G401 (cell line): ENCODE results near the gene SFT2D2. TPM values are rescaled to one million over a fixed set of nuclear protein-coding genes. Genes with fewer than 3 reads are reported as not detected.

Experiments used
- DNase-seq: peaks from one replicate; pipeline ENCODE4 v3.0.0-alpha.2; 2015; ENCODE audit warnings: low spot score
- in situ Hi-C: cut with HindIII; loops from 2 replicates; pipeline ENCODE4 v1.10.0; 2016; ENCODE audit warnings: low sequenced_read_pairs, mixed read lengths
- total RNA-seq: library from RNA; depleted of rRNA; stranded (reverse); fragments of >200 nt; shearing (Covaris generic); gene quantifications from 2 replicates; pipeline ENCODE4 v1.2.3, GENCODE V29; 2014

Gene SFT2D2
- total RNA-seq, 1 experiment from 2014 or later: 18.4 TPM

- in situ Hi-C loops: no loop called here
These were observed 7.1 kb upstream of the SFT2D2 start for GRCh38 chr1:168218658-168219057.

GRCh38 chr1:168220470-168220871, 5.3 kb upstream of the SFT2D2 start:
- in situ Hi-C loops: no loop called here
- no peak for DNase-seq

More at GRCh38 chr1:168218658-168219057, 7.1 kb upstream of the SFT2D2 start:
- no peak for DNase-seq

DNA sequence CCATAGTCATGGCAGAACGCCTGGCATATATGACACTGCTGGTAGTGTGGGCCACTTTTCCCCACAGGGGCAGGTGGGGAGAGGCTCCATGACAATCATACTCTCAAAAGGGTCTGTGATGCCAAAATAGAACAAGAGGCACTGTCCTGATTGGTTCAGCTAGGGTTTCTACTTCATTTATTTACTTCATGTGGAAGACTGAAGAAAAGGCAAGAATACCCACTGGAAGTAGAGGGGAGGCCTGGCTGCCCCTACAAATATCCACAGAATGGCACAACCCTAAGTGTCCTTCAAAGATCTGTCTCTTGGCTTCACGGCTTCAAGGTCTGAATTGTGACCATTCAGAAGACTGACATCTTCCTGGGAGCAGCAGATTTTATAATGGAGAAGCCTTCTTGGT, 4.5 kb upstream of the SFT2D2 start:
- in situ Hi-C loops: no loop called here
- DNase-seq: no peak

DNA sequence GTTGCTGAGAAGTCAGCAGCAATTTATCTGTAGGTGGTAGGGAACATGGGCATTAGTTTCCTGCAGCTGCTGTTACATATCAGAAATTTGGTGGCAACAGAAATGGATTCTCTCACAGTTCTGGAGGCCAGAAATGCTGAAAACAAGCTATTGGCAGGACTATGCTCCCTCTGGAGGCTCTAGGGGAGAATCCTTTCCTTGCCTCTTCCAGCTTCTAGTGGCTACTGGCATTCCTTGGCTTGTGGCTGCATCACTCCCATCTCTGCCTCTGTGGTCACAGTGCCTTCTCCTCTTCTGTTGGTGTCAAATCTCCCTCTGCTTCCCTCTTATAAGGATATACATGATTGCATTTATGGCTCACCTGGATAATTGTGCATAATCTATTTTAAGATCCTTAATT, 2.5 kb upstream of the SFT2D2 start:
- in situ Hi-C loops: no loop called here
- no peak for DNase-seq

GRCh38 chr1:168223681-168224540, 1.9 kb upstream of the SFT2D2 start:
- DNase-seq: no peak
- in situ Hi-C loops: no loop called here

GRCh38 chr1:168224991-168225390, 813 bp upstream of the SFT2D2 start:
- DNase-seq: no peak
- in situ Hi-C loops: no loop called here

DNA sequence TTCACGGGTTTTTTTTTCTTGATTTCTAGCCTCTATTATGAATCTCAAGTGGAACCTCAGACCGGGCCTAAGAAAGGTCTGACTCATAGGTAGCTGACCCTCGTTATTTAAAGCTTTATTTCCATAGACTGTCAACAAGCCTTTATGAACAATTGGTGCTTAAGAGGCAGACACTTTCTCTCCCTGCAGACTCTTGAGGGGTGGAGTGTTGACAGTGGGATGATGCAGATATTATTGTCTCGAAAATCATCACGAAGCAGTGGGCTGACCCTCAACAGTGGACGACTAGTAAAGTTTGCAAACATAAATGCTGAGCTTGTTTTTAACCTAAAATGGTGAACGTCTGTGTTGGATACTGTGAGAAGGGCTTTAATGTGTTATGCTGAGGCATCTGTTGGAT, 1.8 kb downstream of the SFT2D2 start:
- no peak for DNase-seq
- in situ Hi-C loops: no loop called here

- in situ Hi-C loops: no loop called here
- DNase-seq: no peak
These were observed 4.1 kb downstream of the SFT2D2 start for GRCh38 chr1:168229893-168230292.

GRCh38 chr1:168230709-168231108, 4.9 kb downstream of the SFT2D2 start:
- in situ Hi-C loops: no loop called here
- DNase-seq: no peak

GRCh38 chr1:168234846-168235547, 9.2 kb downstream of the SFT2D2 start:
- in situ Hi-C loops: no loop called here
- DNase-seq: peak; percentile 19

DNA sequence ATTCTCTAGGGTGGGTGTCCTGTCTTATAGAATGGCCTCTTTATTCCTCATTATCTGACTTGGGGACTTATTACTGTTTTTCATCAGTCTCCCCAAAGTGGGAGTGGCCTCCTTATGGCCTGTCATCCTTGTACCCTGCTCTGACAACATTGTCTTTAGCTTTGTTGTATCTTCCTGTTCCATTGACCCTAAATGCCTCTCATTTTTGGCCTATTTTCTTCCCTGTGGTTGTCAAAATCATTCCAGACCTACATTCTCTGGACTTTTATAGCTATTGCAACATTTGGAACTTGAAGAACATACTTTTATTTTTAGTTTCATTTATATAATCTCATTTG, 9.7 kb downstream of the SFT2D2 start:
- DNase-seq: no peak
- in situ Hi-C loops: no loop called here

GRCh38 chr1:168235937-168236336, 10.1 kb downstream of the SFT2D2 start:
- in situ Hi-C loops: no loop called here

DNA sequence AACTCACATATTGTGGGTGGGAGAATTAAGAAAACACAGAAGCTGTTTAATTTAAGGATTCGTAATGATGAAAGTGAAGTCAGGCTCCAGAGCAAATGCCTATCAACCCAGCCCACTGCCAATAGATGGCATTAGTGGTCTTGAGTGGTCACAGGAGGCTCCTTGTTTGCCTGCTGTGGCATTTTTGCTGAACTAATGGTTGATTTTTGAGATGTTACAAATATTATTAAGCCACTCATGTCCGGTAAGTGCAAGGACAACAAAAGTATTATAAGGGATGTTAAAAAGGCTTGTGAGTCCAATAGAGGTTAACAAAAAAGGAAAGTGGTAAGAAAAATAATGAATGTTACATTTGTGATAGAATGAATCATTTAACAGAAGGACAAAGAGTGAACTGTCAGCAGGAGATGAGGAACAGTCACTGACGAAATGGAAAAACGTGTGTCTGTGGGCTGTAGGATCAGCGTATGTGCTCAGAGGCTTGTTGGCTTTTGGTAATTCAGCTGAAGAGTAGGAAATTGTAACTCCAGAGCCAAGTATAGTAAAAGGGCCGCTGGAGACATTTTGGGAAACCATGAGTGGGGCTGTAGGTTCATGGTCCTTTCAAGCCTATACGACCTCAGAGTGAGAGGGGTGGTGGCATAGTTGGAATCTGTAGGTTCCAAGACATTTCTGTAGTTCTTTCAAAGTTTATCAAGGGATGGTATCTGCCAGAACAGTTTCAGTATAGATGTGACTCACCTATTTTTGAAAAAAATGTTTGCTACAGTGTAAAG, 11.2 kb downstream of the SFT2D2 start:
- in situ Hi-C loops: no loop called here
- no peak for DNase-seq

More at GRCh38 chr1:168235937-168236336, 10.1 kb downstream of the SFT2D2 start:
- no peak for DNase-seq

GRCh38 chr1:168243198-168243597, 17.4 kb downstream of the SFT2D2 start:
- no peak for DNase-seq
- in situ Hi-C loops: no loop called here

- in situ Hi-C loops: no loop called here
- no peak for DNase-seq
These were observed 17.9 kb downstream of the SFT2D2 start for GRCh38 chr1:168243636-168244212.

GRCh38 chr1:168245042-168245441, 19.2 kb downstream of the SFT2D2 start:
- in situ Hi-C loops: no loop called here
- DNase-seq: no peak

GRCh38 chr1:168246506-168246905, 20.7 kb downstream of the SFT2D2 start:
- no peak for DNase-seq
- in situ Hi-C loops: no loop called here

DNA sequence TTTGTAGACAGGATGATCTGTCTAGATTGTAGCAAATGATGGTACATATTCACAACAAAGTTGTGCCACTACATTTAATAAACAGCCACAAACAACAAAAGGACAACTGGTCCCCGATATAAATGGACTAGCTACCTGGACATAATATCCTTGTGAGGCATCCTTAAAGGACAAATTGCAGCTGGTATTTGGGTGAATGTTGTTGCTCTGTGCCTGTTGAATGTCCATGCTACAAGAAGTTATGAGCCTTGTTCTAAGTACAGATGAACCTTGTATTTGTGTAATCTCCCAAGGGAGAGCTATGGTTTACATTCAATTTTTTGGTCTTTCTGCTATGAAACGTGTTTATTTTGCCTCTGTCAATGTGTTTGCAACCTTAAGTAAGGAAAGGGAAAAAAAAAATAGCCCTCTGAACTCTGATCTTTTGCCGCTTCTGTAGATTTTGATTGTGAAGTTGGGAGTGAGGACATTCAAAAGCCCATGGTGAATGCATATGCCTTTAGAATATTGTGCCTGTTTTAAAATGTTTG, 26.5 kb downstream of the SFT2D2 start:
- in situ Hi-C loops: no loop called here
- no peak for DNase-seq

- in situ Hi-C loops: no loop called here
- DNase-seq: no peak
These were observed 30.4 kb downstream of the SFT2D2 start for GRCh38 chr1:168256164-168256563.
